Activated CD8-positive, alpha-beta memory T cell treated with anti-CD3 and anti-CD28 coated beads, Interleukin-2, amount 50 U/mL, for 48 hours (primary cell): Measurements from ENCODE around the gene OR9A4.

Experiments
- DNase-seq: peaks from one replicate; pipeline ENCODE4 v3.0.0-alpha.2; 2020

Gene OR9A4

DNA sequence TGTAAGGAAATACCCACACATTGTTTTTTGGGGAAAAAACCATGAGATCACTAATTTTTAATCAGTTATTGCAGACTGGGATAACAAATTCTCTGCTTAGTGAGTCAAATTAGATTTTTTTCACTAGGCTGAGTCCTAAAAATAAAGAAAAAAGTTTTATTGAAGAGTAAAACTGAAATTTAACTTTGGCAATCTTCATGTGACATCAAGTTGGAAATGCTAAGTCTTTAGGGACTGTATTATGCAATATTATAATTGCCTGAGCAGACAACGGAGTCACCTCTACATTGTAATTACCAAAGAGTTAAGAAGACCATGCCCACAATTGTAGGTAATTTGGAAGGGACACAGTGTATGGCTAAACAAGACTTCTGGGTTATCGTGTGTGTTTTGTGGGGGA is 32.8 kb downstream of the OR9A4 start:
- DNase-seq = no peak

- no peak for DNase-seq
Observed at GRCh38 chr7:141949451-141949850, 33.3 kb downstream of the OR9A4 start.

DNA sequence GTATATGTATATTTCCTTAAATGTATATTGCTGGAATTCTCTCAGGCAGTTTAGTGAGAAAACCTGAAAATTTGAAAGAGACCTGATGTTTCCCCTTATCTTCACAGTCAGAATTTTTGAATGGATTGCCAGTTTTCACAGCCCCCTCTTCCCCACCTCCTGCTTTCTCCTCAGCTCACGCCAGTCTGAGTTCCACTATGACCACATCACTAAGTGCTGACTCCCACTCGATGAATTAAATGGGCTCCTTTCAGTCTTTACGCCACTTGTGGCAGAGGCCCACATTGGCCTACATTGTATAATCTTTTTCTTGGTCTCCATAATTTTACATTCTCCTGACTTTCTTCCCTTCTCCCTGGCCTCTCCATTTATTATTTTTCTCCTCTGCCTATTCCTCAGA is 33.7 kb downstream of the OR9A4 start:
- DNase-seq = no peak

DNA sequence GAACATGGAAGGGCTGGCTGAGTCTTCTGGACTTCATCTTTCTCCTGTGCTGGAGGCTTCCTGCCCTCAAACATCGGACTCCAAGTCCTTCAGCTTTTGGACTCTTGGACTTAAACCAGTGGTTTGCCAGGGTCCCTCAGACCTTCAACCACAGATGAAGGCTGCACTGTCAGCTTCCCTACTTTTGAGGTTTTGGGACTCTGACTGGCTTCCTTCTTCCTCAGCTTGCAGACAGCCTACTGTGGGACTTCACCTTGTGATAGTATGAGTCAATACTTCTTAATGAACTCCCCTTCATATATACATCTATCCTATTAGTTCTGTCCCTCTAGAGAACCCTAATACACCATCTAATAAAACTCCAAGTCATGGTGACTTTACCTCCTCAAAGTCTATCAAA is 34.6 kb downstream of the OR9A4 start:
- no peak for DNase-seq

DNA sequence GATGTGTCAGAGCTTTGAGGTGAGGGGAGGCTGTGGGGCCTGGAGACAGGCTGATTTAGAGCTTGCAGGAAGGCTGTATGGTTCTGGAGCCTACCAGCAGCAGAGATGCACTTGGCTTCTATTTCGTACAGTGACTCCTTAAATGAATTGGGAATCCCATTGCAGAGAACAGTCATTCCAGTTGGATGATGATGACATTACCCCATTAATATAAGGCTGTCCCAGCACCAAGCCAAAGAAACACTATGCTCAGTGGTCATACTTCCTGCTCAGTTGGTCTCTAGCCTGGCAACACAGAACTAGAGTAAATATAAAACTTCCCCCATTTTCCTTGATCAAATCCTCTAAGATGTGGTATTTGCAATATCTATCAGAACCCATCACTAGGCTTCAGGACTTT is 36.3 kb downstream of the OR9A4 start:
- no peak for DNase-seq

- DNase-seq = no peak
Observed at GRCh38 chr7:141954334-141954733, 38.1 kb downstream of the OR9A4 start.

DNA sequence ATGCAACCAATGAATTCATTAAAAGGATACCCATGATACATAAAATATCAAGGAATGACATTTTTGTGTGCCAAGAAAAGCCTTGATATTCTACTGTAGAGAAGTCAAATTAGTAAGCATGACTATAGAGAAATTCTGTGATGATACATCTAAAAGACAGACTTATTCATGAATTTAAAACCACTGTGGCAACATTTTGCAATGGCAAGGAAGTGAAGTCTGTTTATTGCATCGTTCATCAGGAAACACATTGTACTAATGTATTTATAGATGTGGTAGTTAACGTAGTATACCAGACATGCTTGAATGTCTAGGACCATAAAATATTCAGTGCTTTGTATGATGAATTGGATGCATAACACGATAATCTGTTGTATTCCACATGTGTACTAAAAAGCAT is 39.9 kb downstream of the OR9A4 start:
- DNase-seq = no peak

DNA sequence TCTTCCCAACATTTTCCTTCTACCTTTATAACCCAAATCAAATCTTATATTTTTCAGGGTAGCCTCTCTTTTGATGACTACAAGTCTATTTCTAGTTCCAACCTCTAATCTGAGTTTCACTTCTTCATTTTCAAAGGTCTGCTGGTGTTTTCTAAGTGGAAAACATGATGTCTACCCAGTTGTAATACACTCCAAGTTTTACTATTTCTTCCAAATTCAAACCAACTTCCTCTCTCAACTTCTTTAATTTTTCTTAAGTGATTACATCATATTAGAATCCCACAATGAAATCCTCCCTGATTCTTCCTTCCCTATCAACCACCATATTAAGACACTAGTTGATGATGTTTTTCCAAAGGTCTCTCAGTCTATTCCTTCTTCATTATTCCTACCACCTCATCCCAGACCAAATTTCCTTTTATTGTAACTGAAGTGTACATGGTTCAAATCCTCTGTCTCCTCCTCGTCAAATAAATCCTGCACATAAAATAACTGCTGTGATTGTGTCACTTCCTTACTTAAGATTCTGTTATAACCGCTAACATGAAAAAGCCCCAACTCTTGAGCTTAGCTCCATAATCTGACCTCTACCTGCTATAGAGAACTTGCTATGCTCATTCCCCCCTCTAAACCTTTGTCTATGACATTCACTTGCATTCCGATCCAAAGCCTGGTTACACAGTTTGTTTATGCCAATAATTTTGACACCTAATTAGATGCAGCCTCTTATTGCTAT is 44.7 kb downstream of the OR9A4 start:
- DNase-seq = no peak
